Hematopoietic multipotent progenitor cell treated with erythropoietin and hydrocortisone succinate and interleukin-3 and kit ligand, for 17 days (in vitro differentiated cells): ENCODE measurements around the gene FRAT1.
"Not testable (repeated sequence)": the region's sequence is repeated elsewhere in the genome, so short reads cannot be mapped to it uniquely, and the experiment has no call there.

Source experiments
- DNase-seq: peaks from one replicate; pipeline ENCODE4 v3.0.0-alpha.2; 2015; ENCODE audit warnings: low spot score

Gene FRAT1

GRCh38 chr10:97334370-97335175 is 15.5 kb downstream of the FRAT1 start, which contains the start of gene FRAT2:
TSS of gene FRAT2 (minus strand) at chr10:97334729. CDS start at chr10:97334572, 157 bp downstream.
- DNase-seq, result peak; percentile 90

GRCh38 chr10:97335188-97335619 is 16.1 kb downstream of the FRAT1 start:
- no peak for DNase-seq

GRCh38 chr10:97336006-97336405 is 16.9 kb downstream of the FRAT1 start:
- DNase-seq, result no peak

GRCh38 chr10:97336446-97336845 is 17.4 kb downstream of the FRAT1 start:
- no peak for DNase-seq

- no peak for DNase-seq
Measured at GRCh38 chr10:97336942-97337831, 18.1 kb downstream of the FRAT1 start.

- DNase-seq, result no peak
Measured at GRCh38 chr10:97338041-97338440, 19.0 kb downstream of the FRAT1 start.

GRCh38 chr10:97341416-97341815 is 22.3 kb downstream of the FRAT1 start:
- no peak for DNase-seq

- DNase-seq, result not testable (repeated sequence)
Measured at GRCh38 chr10:97343664-97344063, 24.6 kb downstream of the FRAT1 start.

- DNase-seq, result no peak
Measured at GRCh38 chr10:97347317-97347716, 28.2 kb downstream of the FRAT1 start.

GRCh38 chr10:97349752-97350513 is 30.9 kb downstream of the FRAT1 start:
- DNase-seq, result no peak

- no peak for DNase-seq
Measured at GRCh38 chr10:97353945-97354344, 34.9 kb downstream of the FRAT1 start.

GRCh38 chr10:97355571-97355975 is 36.5 kb downstream of the FRAT1 start:
- no peak for DNase-seq

- no peak for DNase-seq
Measured at GRCh38 chr10:97356318-97356914, 37.3 kb downstream of the FRAT1 start.

GRCh38 chr10:97356918-97357317 is 37.8 kb downstream of the FRAT1 start:
- DNase-seq, result no peak

GRCh38 chr10:97358349-97358748 is 39.3 kb downstream of the FRAT1 start:
- no peak for DNase-seq

- DNase-seq, result no peak
Measured at GRCh38 chr10:97358781-97359180, 39.7 kb downstream of the FRAT1 start.

GRCh38 chr10:97360705-97361536 is 41.9 kb downstream of the FRAT1 start:
- DNase-seq, result no peak

GRCh38 chr10:97361537-97361901 is 42.4 kb downstream of the FRAT1 start:
- DNase-seq, result no peak

GRCh38 chr10:97362310-97363033 is 43.4 kb downstream of the FRAT1 start:
- DNase-seq, result no peak

- no peak for DNase-seq
Measured at GRCh38 chr10:97363071-97363470, 44.0 kb downstream of the FRAT1 start.
